Skeletal muscle cell (primary cell): ENCODE results near the gene NKX1-2.

Experiments used
- DNase-seq: peaks from one replicate; pipeline ENCODE4 v3.0.0-alpha.2; 2010; ENCODE audit warnings: low read depth
- H3K4me3 ChIP-seq: 2 replicates; pipeline ENCODE4 v1.5.1; 2011; ENCODE audit warnings: low read depth, mild to moderate bottlenecking, control low read depth, low read length, moderate library complexity

NKX1-2 gene

DNA sequence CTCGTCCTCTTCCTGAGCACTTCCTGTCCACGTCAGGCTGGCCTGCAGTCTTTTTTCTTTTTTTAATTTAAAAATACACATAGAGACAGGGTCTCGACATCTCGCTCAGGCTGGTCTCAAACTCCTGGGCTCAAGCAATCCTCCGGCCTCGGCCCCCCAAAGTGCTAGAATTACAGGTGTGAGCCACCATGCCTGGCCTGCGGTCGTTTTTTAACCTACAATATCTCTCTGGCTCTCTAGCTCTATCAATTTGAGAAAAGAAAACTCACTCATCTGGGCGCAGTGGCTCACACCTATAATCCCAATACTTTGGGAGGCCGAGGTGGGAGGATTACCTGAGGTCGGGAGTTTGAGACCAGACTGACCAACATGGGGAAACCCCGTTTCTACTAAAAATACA lies 27.1 kb downstream of the NKX1-2 start:
- no peak overlapping the region for H3K4me3 ChIP-seq
- no peak for DNase-seq

GRCh38 chr10:124420254-124420653 lies 29.6 kb downstream of the NKX1-2 start:
- DNase-seq, result no peak
- H3K4me3 ChIP-seq, result no peak overlapping the region

GRCh38 chr10:124419635-124420034 lies 30.2 kb downstream of the NKX1-2 start:
- H3K4me3 ChIP-seq, result no peak overlapping the region
- no peak for DNase-seq

- DNase-seq, result peak; percentile 81
- peak within 1 kb of the TSS; percentile 75 for H3K4me3 ChIP-seq
These were observed 30.9 kb downstream of the NKX1-2 start, which contains the start of gene OAT for GRCh38 chr10:124418726-124419501. Gene OAT, minus strand, starts transcription at chr10:124418923. Its CDS starts 6,752 bp downstream, at chr10:124412171.

DNA sequence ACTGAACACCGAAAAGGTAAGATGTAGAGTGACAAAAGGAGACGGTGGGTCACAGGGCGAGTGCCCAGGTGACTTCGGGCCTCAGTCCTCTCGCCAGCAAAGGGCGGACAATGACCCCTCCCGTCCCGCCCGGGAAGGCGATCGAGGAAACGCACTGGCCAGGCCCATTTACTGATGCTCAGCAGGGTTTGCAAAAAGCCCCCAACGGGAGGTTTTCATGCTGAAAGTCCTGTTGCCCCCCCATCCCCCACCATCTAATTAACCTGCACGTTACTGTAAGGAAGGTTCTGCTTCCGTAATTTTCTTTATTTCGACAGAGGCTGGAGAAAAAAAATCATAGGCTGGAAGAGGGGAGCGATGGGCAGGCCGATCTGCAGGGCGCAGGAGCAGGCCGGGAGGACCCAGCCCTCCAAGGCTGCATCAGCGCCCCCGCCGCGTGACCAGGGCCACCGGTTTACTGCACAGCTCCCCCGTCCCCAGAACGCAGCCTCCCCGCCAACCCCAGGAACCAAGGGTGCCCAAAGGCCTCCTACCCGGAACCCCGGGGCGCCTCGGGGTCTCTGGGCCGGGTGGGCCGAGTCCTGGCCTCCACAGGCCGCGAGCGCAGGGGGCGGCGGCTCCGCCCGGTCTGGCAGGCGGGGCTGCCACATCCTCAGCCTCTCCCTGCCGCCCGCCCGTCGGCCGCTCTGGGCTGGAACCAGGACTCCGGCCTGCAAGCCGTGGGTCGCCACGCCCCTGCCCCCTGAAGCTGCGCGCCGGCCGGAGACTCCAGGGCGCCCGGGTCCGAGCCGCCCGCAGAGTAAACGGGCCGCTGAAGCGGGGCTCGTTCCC lies 31.7 kb downstream of the NKX1-2 start:
- DNase-seq, result peak; percentile 12
- H3K4me3 ChIP-seq, result peak overlapping the region; percentile 75

DNA sequence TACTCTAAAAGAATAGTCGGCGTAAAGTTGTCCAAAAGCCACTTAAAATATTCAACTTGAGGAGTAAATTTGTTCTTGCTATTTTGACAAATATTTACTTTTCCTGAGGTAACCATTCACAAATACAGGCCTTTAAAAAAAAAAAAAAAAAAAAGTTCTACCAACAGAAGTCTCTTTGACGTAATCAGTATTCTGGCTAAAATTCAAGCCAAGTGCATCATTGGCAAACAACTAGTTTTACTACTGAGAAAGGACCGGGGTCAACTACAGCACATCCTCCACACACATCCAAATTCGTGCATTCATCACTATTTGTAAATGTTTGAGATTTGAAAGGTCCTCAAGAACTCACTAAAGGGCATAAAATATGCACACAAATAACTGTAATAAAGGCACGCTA lies 33.1 kb downstream of the NKX1-2 start:
- DNase-seq, result no peak
- no peak overlapping the region for H3K4me3 ChIP-seq

DNA sequence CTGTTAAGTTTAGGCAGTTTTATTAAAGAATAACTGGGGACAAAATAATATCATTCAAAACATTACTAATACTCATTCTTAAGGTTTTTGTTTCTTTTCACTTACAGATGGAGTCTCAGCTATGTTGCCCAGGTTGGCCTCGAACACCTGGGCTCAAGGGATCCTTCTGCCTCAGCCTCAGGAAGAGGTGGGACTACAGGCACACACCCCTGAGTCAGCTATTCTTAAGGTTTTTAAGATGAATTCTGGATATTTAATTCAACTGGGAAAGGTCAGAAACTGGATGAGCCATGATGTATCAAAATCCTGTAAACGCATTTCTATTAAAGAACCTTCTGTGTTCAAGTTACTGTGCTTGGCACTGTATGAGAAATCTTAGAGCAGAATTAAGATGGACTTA lies 34.6 kb downstream of the NKX1-2 start:
- DNase-seq, result no peak
- no peak overlapping the region for H3K4me3 ChIP-seq

DNA sequence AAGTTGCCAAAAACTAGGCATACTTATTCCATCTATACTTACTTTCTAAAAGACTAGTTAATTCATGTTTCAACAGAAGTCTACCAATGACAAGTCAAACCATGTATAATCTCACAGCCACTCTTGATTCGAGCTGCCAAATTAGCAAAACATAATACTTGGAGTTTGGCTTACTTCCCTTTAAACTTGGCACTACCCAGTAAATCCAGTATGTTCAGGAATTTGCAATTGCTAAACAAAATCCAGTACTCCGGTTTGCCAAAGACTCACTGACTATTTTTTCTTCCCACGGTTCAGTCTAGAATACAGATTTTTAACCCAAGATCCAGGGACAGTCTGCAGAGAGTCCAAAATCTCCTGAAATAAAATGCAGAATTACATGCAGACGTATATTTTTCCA lies 35.8 kb downstream of the NKX1-2 start:
- H3K4me3 ChIP-seq, result no peak overlapping the region
- no peak for DNase-seq

DNA sequence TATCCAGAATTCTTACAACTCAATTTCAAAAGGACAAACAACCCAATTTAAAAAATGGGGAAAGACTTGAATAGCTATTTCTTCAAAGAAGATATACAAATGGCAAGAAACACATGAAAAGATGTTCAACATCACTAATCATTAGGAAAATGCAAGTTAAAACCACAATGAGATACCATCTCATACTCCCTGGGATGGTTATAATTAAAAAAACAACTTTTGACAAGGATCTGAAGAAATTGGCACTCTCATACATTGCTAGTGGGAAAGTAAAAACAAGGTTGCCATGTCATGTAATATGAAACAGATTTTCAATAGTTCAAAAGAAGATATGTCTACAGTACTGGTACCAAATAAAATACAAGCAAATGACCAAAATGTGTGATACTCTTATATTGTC lies 40.1 kb downstream of the NKX1-2 start:
- no peak for DNase-seq

DNA sequence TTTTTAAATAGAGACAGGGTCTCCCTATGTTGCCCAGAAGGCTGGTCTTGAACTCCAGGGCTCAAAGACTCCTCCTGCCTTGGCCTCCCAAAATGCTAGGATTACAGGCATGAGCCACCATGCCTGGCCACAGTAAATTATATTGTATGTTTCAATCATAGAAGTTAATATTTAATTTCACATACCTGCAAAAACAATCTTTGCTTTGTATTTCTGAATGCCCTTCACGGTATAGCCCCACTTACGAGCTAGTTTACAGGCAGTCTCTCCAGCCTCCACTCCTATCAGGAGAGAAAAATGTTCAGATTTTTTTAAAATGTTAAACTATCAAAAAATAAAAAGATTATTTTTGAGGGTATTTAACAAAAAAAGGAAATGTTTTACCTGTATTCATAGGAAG lies 41.5 kb downstream of the NKX1-2 start:
- DNase-seq, result no peak
- no peak overlapping the region for H3K4me3 ChIP-seq

More for the DNA sequence above, 40.1 kb downstream of the NKX1-2 start:
- no peak overlapping the region for H3K4me3 ChIP-seq

DNA sequence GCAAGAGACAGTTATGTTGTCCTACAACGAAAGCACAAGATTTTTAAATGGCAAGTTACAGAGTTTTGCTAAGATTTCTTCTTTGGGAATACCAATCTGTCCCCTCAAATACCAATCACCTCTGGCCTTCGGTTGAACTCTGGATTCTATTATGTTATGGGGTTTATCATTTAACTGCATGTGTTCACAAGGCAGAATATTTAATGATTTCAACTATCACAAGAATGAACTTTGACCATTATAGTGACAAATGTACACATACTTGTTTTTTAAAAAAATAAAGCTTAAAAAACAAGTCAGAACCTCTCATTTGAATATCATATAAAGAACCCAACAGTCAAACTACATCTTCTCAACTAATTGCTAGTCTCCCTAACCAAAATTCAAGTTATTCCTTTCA lies 42.4 kb downstream of the NKX1-2 start:
- H3K4me3 ChIP-seq, result no peak overlapping the region
- no peak for DNase-seq

GRCh38 chr10:124403548-124403947 lies 46.3 kb downstream of the NKX1-2 start:
- peak; percentile 45 for DNase-seq
- no peak overlapping the region for H3K4me3 ChIP-seq

GRCh38 chr10:124402273-124402672 lies 47.6 kb downstream of the NKX1-2 start:
- no peak for DNase-seq
- no peak overlapping the region for H3K4me3 ChIP-seq

- DNase-seq, result no peak
- H3K4me3 ChIP-seq, result no peak overlapping the region
These were observed 48.2 kb downstream of the NKX1-2 start for GRCh38 chr10:124401633-124402032.
